B cell (primary cell): ENCODE results near the gene SPTBN2. TPM values are rescaled to one million over a fixed set of nuclear protein-coding genes. Genes with fewer than 3 reads are reported as not detected.

ENCODE experiments used
- ATAC-seq: fragments of 200-7000 bp; cut with Tn5 transposase; one replicate; pipeline ENCODE4 v1.10.0; 2021; ENCODE audit warnings: low read depth, mild to moderate bottlenecking, moderate number of reproducible peaks, moderate library complexity
- CTCF ChIA-PET: fragments of 350-600 bp; sonication (Branson Sonifier 250); formaldehyde crosslinking; loops from one replicate; lab custom pipeline; 2021; ENCODE audit warnings: antibody characterized with exemption, inconsistent platforms; lab: Charles Lee
- POLR2A ChIA-PET: fragments of 350-600 bp; sonication (Branson Sonifier 250); formaldehyde crosslinking; loops from one replicate; lab custom pipeline; 2021; ENCODE audit warnings: antibody characterized with exemption; lab: Charles Lee
- DNase-seq: peaks from one replicate; pipeline ENCODE4 v3.0.0; 2013
- H2AFZ ChIP-seq: 2 replicates; pipeline ENCODE4 v1.6.1; 2012; ENCODE audit warnings: mild to moderate bottlenecking, low read depth, low read length; ENCODE audit not compliant: insufficient read depth, poor library complexity, severe bottlenecking
- H3K27ac ChIP-seq, 2 donors: 1 replicate in 1 of 2; 2 replicates in 1 of 2; pipeline ENCODE4 v1.5.1; 2012 to 2013; ENCODE audit warnings: low read length in 2 of 2, mild to moderate bottlenecking in 2 of 2, moderate library complexity in 1 of 2
- H3K27me3 ChIP-seq, 4 experiments: fragments of 200-600 bp in 1 of 4; sonication (generic) in 1 of 4; replicated peaks in 1 of 4; 1 replicate in 2 of 4; 2 replicates in 2 of 4; pipeline versions ENCODE4 v1.6.1 to v1.7.0; 2013 to 2016; ENCODE audit warnings: low read length in 3 of 4, mild to moderate bottlenecking in 2 of 4, mixed read lengths in 1 of 4, moderate library complexity in 1 of 4; ENCODE audit not compliant: insufficient read depth in 4 of 4, control insufficient read depth in 3 of 4; ENCODE audit errors: control extremely low read depth in 1 of 4
- H3K36me3 ChIP-seq, 2 experiments: replicated peaks in 1 of 2; 1 replicate in 1 of 2; 2 replicates in 1 of 2; pipeline versions ENCODE4 v1.6.1 to v1.7.1; 2013; ENCODE audit warnings: low read length in 1 of 2; ENCODE audit not compliant: insufficient read depth in 2 of 2, control insufficient read depth in 1 of 2; ENCODE audit errors: control extremely low read depth in 1 of 2, extremely low read depth in 1 of 2
- H3K4me1 ChIP-seq, 2 donors: fragments of 200-600 bp in 1 of 2; sonication (generic) in 1 of 2; 1 replicate in 1 of 2; 2 replicates in 1 of 2; pipeline versions ENCODE4 v1.5.1 to v1.6.1; 2013 to 2017; ENCODE audit warnings: low read length in 2 of 2; ENCODE audit not compliant: control insufficient read depth in 2 of 2, insufficient read depth in 2 of 2
- H3K4me2 ChIP-seq: replicated peaks from 2 replicates; pipeline ENCODE3; 2012; ENCODE audit warnings: mild to moderate bottlenecking, low read depth, low read length; ENCODE audit not compliant: poor library complexity, severe bottlenecking
- H3K4me3 ChIP-seq, 5 experiments: fragments of 200-600 bp in 1 of 5; sonication (generic) in 1 of 5; 1 replicate in 3 of 5; 2 replicates in 2 of 5; pipeline versions ENCODE4 v1.5.1 to v1.7.0; 2011 to 2016; ENCODE audit warnings: low read length in 4 of 5, mild to moderate bottlenecking in 4 of 5, low read depth in 2 of 5, control low read depth in 1 of 5, moderate library complexity in 1 of 5; ENCODE audit not compliant: insufficient read depth in 1 of 5; ENCODE audit errors: control extremely low read depth in 1 of 5, extremely low read depth in 1 of 5
- H3K79me2 ChIP-seq: fragments of 200-600 bp; sonication (generic); one replicate; pipeline ENCODE4 v1.6.0; 2016; ENCODE audit warnings: low read length; ENCODE audit not compliant: control insufficient read depth, insufficient read depth
- H3K9ac ChIP-seq: fragments of 200-600 bp; sonication (generic); 2 replicates; pipeline ENCODE4 v1.6.1; 2017; ENCODE audit warnings: mild to moderate bottlenecking, low read length, moderate library complexity
- H3K9me3 ChIP-seq, 3 donors: one replicate each; pipeline versions ENCODE4 v1.6.1 to v1.7.1; 2013; ENCODE audit warnings: low read length in 2 of 3; ENCODE audit not compliant: control insufficient read depth in 2 of 3, insufficient read depth in 1 of 3; ENCODE audit errors: control extremely low read depth in 1 of 3
- H4K20me1 ChIP-seq: 2 replicates; pipeline ENCODE4 v1.6.0; 2012; ENCODE audit warnings: mild to moderate bottlenecking, low read length; ENCODE audit not compliant: insufficient read depth, control insufficient read depth, poor library complexity, severe bottlenecking
- H3K27ac Mint-ChIP-seq: one replicate; pipeline ENCODE4 v1.8.0; 2021; ENCODE audit warnings: mixed read lengths
- H3K27me3 Mint-ChIP-seq: one replicate; pipeline ENCODE4 v1.8.0; 2021; ENCODE audit warnings: mixed read lengths
- H3K4me1 Mint-ChIP-seq: one replicate; pipeline ENCODE4 v1.8.0; 2021; ENCODE audit warnings: mixed read lengths
- H3K4me3 Mint-ChIP-seq: one replicate; pipeline ENCODE4 v1.8.0; 2021; ENCODE audit warnings: mixed read lengths
- H3K9me3 Mint-ChIP-seq: one replicate; pipeline ENCODE4 v1.8.0; 2022; ENCODE audit warnings: mixed read lengths; ENCODE audit not compliant: insufficient read depth
- EZH2 ChIP-seq: IDR thresholded peaks from 2 replicates; pipeline ENCODE4 v1.6.1; 2012; ENCODE audit warnings: borderline replicate concordance, low read depth, mild to moderate bottlenecking, moderate library complexity, low read length; ENCODE audit not compliant: insufficient read depth, poor library complexity, severe bottlenecking
- WGBS: methylation state at CpG from one replicate; pipeline ENCODE4 v1.1.5; 2013; ENCODE audit warnings: missing lambda C conversion rate; ENCODE audit not compliant: insufficient coverage; 5-methylcytosine and 5-hydroxymethylcytosine counted together
- intact Hi-C: fragments of 100-400 bp; cut with micrococcal nuclease; formaldehyde crosslinking; loops from one replicate; pipeline ENCODE4 v1.10.0; 2022
- polyA plus RNA-seq: library from polyadenylated mRNA; depleted of rRNA; stranded (reverse); fragments of >200 nt; gene quantifications from 2 replicates; pipeline ENCODE4 v1.2.3, GENCODE V29; 2012
- total RNA-seq, 2 donors: library from RNA; stranded (reverse); fragments of 120-200 nt in 1 of 2; gene quantifications; 1 replicate in 1 of 2; 2 replicates in 1 of 2; pipeline versions ENCODE4 v1.2.3 to v1.2.4, GENCODE V29; 2013 to 2022
- TF ChIP-seq, protein P1 (sequence below): fragments of 200-600 bp; IDR thresholded peaks from one replicate; pipeline ENCODE4 v1.8.0; 2022; ENCODE audit warnings: antibody characterized with exemption, mild to moderate bottlenecking

SPTBN2 gene
- total and polyA plus RNA-seq, 2 donors (not counting 1 experiment from before 2014, with no cell fraction given) = 0.67 to 1.2 TPM

- ChIA-PET CTCF (no interaction called here), POLR2A (no interaction called here)
- Mint-ChIP-seq H3K9me3 (no peaks in the 10 kb centered on the region), H3K4me3 (no peak overlapping the region), H3K4me1 (no peaks in the 10 kb centered on the region), H3K27ac (no peak overlapping the region), H3K27me3 (peaks cover 35% of the 10 kb centered on the region)
- Histone ChIP-seq H3K27me3 (peaks cover 0 to 15% (median 0%) of the 10 kb centered on the region in 4 experiments), H3K9me3 (no peaks in the 10 kb centered on the region), H4K20me1 (no peaks in the 10 kb centered on the region), H3K4me1 (no peaks in the 10 kb centered on the region), H3K9ac (no peak overlapping the region), H3K79me2 (no peaks in the 10 kb centered on the region), H3K4me3 (no peak overlapping the region), H2AFZ (no peak overlapping the region), H3K36me3 (no peaks in the 10 kb centered on the region), H3K27ac (no peak overlapping the region), H3K4me2 (no peak overlapping the region)
- 92% methylated on average over 23 of the region's 26 CpGs for WGBS
- DNase-seq (no peak), ATAC-seq (no peak)
- TF ChIP-seq, protein P1, sequence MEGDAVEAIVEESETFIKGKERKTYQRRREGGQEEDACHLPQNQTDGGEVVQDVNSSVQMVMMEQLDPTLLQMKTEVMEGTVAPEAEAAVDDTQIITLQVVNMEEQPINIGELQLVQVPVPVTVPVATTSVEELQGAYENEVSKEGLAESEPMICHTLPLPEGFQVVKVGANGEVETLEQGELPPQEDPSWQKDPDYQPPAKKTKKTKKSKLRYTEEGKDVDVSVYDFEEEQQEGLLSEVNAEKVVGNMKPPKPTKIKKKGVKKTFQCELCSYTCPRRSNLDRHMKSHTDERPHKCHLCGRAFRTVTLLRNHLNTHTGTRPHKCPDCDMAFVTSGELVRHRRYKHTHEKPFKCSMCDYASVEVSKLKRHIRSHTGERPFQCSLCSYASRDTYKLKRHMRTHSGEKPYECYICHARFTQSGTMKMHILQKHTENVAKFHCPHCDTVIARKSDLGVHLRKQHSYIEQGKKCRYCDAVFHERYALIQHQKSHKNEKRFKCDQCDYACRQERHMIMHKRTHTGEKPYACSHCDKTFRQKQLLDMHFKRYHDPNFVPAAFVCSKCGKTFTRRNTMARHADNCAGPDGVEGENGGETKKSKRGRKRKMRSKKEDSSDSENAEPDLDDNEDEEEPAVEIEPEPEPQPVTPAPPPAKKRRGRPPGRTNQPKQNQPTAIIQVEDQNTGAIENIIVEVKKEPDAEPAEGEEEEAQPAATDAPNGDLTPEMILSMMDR = no peak
- TF ChIP-seq EZH2 = no peak
- intact Hi-C loops = no loop called here
Observed at GRCh38 chr11:66718320-66718971, 10.6 kb downstream of the SPTBN2 start.

DNA sequence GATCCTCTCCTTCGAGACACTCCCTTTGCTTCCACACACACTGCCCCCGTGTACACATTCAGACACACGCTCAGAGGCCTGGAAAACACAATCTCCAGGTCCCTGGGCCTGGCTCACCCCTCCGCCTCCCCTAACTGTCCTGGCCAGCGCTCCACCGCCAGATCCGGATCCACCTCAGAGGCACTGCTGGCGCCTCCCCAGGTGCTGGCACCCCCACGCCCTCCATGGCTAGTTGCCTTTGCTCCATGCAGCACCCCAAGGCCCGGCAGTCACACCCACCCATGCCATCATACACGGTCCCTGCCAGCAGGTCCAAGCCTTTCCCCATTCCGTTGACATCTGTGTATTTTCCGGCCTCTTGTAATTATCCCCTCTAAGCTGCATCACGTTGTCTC is 11.1 kb downstream of the SPTBN2 start:
- WGBS = 91% methylated on average over 14 of the region's 14 CpGs
- ATAC-seq (no peak), DNase-seq (no peak)
- Mint-ChIP-seq H3K27me3 (peaks cover 33% of the 10 kb centered on the region), H3K4me1 (no peaks in the 10 kb centered on the region), H3K27ac (no peak overlapping the region), H3K4me3 (no peak overlapping the region), H3K9me3 (no peaks in the 10 kb centered on the region)
- H3K9me3 ChIP-seq = no peaks in the 10 kb centered on the region
- intact Hi-C loops = no loop called here
- H2AFZ ChIP-seq = no peak overlapping the region
- no peak overlapping the region for H3K9ac ChIP-seq
- no peaks in the 10 kb centered on the region for H4K20me1 ChIP-seq
- no peaks in the 10 kb centered on the region for H3K4me1 ChIP-seq
- no peak overlapping the region for H3K4me3 ChIP-seq
- TF ChIP-seq EZH2 = no peak
- TF ChIP-seq, protein P1 = no peak
- H3K27ac ChIP-seq = no peak overlapping the region
- CTCF ChIA-PET = no interaction called here
- no peaks in the 10 kb centered on the region for H3K79me2 ChIP-seq
- POLR2A ChIA-PET = no interaction called here
- H3K4me2 ChIP-seq = no peak overlapping the region
- H3K36me3 ChIP-seq = no peaks in the 10 kb centered on the region
- peaks cover 0 to 15% (median 0%) of the 10 kb centered on the region in 4 experiments for H3K27me3 ChIP-seq
